T-cell (primary cell): ENCODE data around the gene ENPP3. TPM values are rescaled to one million over a fixed set of nuclear protein-coding genes. Genes with fewer than 3 reads are reported as not detected.

Source experiments
- ATAC-seq, 4 experiments: fragments of 200-7000 bp in 3 of 4; fragments of 150-1000 bp in 1 of 4; cut with Tn5 transposase; replicated peaks in 1 of 4; 1 replicate in 3 of 4; 2 replicates in 1 of 4; pipeline ENCODE4 v1.10.0; 2021; ENCODE audit warnings: moderate library complexity in 3 of 4, mild to moderate bottlenecking in 2 of 4, moderate number of reproducible peaks in 1 of 4
- CTCF ChIA-PET, 2 donors: fragments of 300-600 bp; sonication (Branson Sonifier 250); formaldehyde crosslinking; loops; one replicate each; lab custom pipeline; 2022; ENCODE audit warnings: antibody characterized with exemption in 2 of 2; lab: Charles Lee
- POLR2A ChIA-PET, 2 donors: fragments of 300-600 bp; sonication (Branson Sonifier 250); formaldehyde crosslinking; loops; one replicate each; lab custom pipeline; 2022; ENCODE audit warnings: antibody characterized with exemption in 2 of 2; lab: Charles Lee
- DNase-seq, 35 experiments: peaks; one replicate each; pipeline versions ENCODE4 v3.0.0 to v3.0.0-alpha.2; 2013 to 2023
- H3K27ac ChIP-seq: one replicate; pipeline ENCODE4 v1.5.1; 2013; ENCODE audit warnings: low read length
- H3K27me3 ChIP-seq, 2 experiments: replicated peaks in 1 of 2; 1 replicate in 1 of 2; 2 replicates in 1 of 2; pipeline versions ENCODE4 v1.6.1 to v1.7.0; 2013; ENCODE audit warnings: low read length in 1 of 2, mixed read lengths in 1 of 2; ENCODE audit not compliant: control insufficient read depth in 2 of 2, insufficient read depth in 2 of 2; ENCODE audit errors: extremely low read depth in 1 of 2
- H3K36me3 ChIP-seq, 2 donors: 1 replicate in 1 of 2; 2 replicates in 1 of 2; pipeline versions ENCODE4 v1.6.1 to v1.7.0; 2013; ENCODE audit warnings: low read length in 1 of 2; ENCODE audit not compliant: control insufficient read depth in 2 of 2, insufficient read depth in 1 of 2; ENCODE audit errors: extremely low read depth in 1 of 2
- H3K4me1 ChIP-seq, 2 experiments: 1 replicate in 1 of 2; 2 replicates in 1 of 2; pipeline versions ENCODE4 v1.6.1 to v1.7.0; 2013; ENCODE audit warnings: low read length in 2 of 2, mixed read lengths in 1 of 2; ENCODE audit not compliant: insufficient read depth in 2 of 2, control insufficient read depth in 1 of 2; ENCODE audit errors: extremely low read depth in 1 of 2
- H3K4me3 ChIP-seq, 2 donors: 1 replicate in 1 of 2; 2 replicates in 1 of 2; pipeline versions ENCODE4 v1.5.1 to v1.7.0; 2013; ENCODE audit warnings: mild to moderate bottlenecking in 2 of 2, low read length in 1 of 2, moderate library complexity in 1 of 2; ENCODE audit not compliant: control insufficient read depth in 1 of 2; ENCODE audit errors: extremely low read depth in 1 of 2
- H3K9me3 ChIP-seq: 2 replicates; pipeline ENCODE4 v1.7.0; 2013
- H3K27ac Mint-ChIP-seq, 2 donors: one replicate each; pipeline ENCODE4 v1.8.0; 2020 to 2021; ENCODE audit warnings: mild to moderate bottlenecking in 2 of 2, mixed read lengths in 2 of 2
- H3K27me3 Mint-ChIP-seq, 2 donors: one replicate each; pipeline ENCODE4 v1.8.0; 2021 to 2022; ENCODE audit warnings: mixed read lengths in 2 of 2
- H3K36me3 Mint-ChIP-seq: one replicate; pipeline ENCODE4 v1.8.0; 2021; ENCODE audit warnings: mixed read lengths
- H3K4me1 Mint-ChIP-seq, 3 donors: one replicate each; pipeline ENCODE4 v1.8.0; 2020 to 2022; ENCODE audit warnings: mixed read lengths in 3 of 3, mild to moderate bottlenecking in 1 of 3
- H3K4me3 Mint-ChIP-seq, 3 donors: one replicate each; pipeline ENCODE4 v1.8.0; 2020 to 2022; ENCODE audit warnings: mild to moderate bottlenecking in 3 of 3, mixed read lengths in 3 of 3, moderate library complexity in 3 of 3
- H3K9me3 Mint-ChIP-seq, 3 donors: one replicate each; pipeline ENCODE4 v1.8.0; 2020 to 2022; ENCODE audit warnings: mixed read lengths in 3 of 3
- WGBS: methylation state at CpG from one replicate; pipeline ENCODE4 v1.1.5; 2013; ENCODE audit warnings: missing lambda C conversion rate; ENCODE audit not compliant: insufficient coverage; 5-methylcytosine and 5-hydroxymethylcytosine counted together
- total RNA-seq, 35 experiments: library from RNA in 6 of 35; stranded (reverse) in 6 of 35; fragments of 120-200 nt in 1 of 35; gene quantifications; one replicate each; pipeline versions ENCODE4 v1.2.1 to v1.2.4 and lab custom pipeline; 2013 to 2026

Gene ENPP3
- total RNA-seq, 5 donors from 2014 or later (not counting 1 experiment from before 2014, with no cell fraction given), result 0.30 to 0.68 (median 0.53) TPM

DNA sequence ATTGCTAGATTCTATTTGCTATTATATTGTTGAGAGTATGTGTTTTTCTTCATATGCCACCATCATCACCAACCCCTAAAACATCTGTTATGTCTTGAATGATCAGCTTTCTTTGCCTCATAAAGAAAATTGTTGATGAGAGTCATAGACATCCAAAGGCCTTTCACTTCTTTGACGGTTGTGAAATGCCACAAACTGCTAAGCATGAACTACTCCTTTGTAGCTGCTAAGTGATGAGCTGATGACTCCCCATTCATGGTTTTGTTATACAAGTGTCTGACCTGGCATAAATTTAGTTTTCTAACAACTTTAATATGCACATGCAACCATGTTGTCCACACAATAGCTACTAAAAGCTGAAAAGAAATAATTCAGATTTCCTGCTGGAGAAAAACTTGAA lies 8.4 kb upstream of the ENPP3 start:
- Histone ChIP-seq H3K36me3 (peaks cover 0 to 19% of the 10 kb centered on the region in 2 donors), H3K27ac (peak overlapping the region; percentile 58), H3K4me3 (peak overlapping the region in 1 of 2 donors; percentile 84), H3K27me3 (no peaks in the 10 kb centered on the region), H3K4me1 (peaks cover 6 to 15% of the 10 kb centered on the region in 2 experiments), H3K9me3 (no peaks in the 10 kb centered on the region)
- CTCF ChIA-PET, result interaction anchor here (0.7 to 2.7 kb wide), 25 partner anchors 8 to 1229 kb away, joined by 3 to 19 read pairs (median 4); partner anchors contain the start of gene ENPP3 (in 1 of the 2)
- peak in 1 of 35 experiments; percentile 27 for DNase-seq
- POLR2A ChIA-PET, result interaction anchor here (0.6 to 0.9 kb wide), 3 partner anchors 11 to 230 kb away, joined by 3 read pairs; no protein-coding TSS in a partner anchor
- no peaks in the 10 kb centered on the region for H3K27me3 Mint-ChIP-seq
- H3K4me3 Mint-ChIP-seq, result peak overlapping the region; percentile 94 to 99 (median 98)
- H3K4me1 Mint-ChIP-seq, result peaks cover 37 to 44% (median 39%) of the 10 kb centered on the region in 3 donors
- no peak for ATAC-seq
- H3K36me3 Mint-ChIP-seq, result peaks cover 5% of the 10 kb centered on the region
- no CpG with 5 or more reads among the region's 1 CpG for WGBS
- no peaks in the 10 kb centered on the region for H3K9me3 Mint-ChIP-seq
- H3K27ac Mint-ChIP-seq, result peak overlapping the region; percentile 71 to 96

DNA sequence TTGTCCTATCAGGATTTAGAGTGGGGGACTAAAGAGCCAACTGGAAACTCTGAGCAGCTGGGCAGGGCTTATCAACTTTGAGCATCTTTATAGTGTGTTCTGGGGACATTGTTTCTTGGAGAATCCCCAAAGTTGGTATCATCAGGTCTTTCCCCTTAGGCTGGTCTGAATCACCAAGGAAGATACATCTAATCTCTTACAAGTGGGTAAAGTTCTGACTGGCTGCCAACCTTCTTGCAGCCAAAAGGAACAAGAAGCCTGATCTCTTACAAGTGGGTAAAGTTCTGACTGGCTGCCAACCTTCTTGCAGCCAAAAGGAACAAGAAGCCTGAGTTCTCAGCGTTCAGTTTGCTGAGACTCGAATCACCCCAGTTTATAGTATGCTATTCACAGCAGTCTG lies 7.5 kb upstream of the ENPP3 start:
- H3K27me3 ChIP-seq, result no peaks in the 10 kb centered on the region
- Mint-ChIP-seq H3K4me3 (no peak overlapping the region), H3K9me3 (no peaks in the 10 kb centered on the region), H3K4me1 (peaks cover 37 to 41% (median 39%) of the 10 kb centered on the region in 3 donors), H3K27ac (peak overlapping the region in 1 of 2 donors; percentile 96), H3K27me3 (no peaks in the 10 kb centered on the region), H3K36me3 (no peaks in the 10 kb centered on the region)
- no peak overlapping the region for H3K27ac ChIP-seq
- ATAC-seq (no peak), DNase-seq (no peak)
- no peak overlapping the region for H3K4me3 ChIP-seq
- no peaks in the 10 kb centered on the region for H3K9me3 ChIP-seq
- WGBS, result no CpG with 5 or more reads among the region's 2 CpGs
- H3K36me3 ChIP-seq, result peaks cover 0 to 10% of the 10 kb centered on the region in 2 donors
- ChIA-PET CTCF (interaction anchor here (0.8 to 2.6 kb wide), 3 partner anchors 10 to 745 kb away, joined by 3 to 7 read pairs (median 3); no protein-coding TSS in a partner anchor), POLR2A (interaction anchor here in 1 of 2 donors (0.7 to 0.9 kb wide), 2 partner anchors 10 to 745 kb away, joined by 3 to 5 read pairs; no protein-coding TSS in a partner anchor)
- H3K4me1 ChIP-seq, result peaks cover 6 to 15% of the 10 kb centered on the region in 2 experiments

DNA sequence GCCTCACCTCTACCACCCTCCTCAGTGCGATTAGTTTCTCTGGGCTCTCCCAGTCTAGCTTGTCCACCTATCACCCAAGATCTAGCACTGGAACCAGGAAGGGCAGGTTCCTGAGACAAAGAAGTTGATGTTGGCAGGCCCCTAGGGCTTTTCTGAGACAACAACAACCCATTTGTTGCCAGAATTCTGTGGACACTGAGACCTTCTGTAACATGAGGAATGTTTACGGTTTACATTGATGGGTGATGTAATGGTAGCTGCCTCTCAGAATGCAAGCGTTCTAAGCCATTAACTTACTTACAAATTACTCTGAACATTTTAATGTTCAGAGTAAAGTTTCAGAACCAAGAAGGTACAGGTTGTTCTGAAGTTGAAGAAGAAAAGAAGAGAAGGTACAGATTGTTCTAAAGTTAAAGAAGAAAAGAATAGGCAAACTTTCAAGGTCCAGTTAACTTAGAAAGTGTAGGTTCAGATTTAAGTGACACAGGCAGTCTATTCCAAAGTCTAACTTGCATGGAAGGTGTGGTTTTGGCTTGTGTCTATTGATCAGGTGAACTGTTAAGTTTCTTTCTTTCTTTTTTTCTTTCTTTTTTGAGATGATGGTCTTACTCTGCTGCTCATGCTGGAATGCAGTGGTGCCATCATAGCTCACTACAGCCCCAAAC lies 5.3 kb upstream of the ENPP3 start:
- POLR2A ChIA-PET, result no interaction called here
- Histone ChIP-seq H3K27me3 (no peaks in the 10 kb centered on the region), H3K36me3 (no peaks in the 10 kb centered on the region), H3K9me3 (no peaks in the 10 kb centered on the region), H3K4me3 (no peak overlapping the region), H3K27ac (no peak overlapping the region), H3K4me1 (peaks cover 6 to 11% of the 10 kb centered on the region in 2 experiments)
- DNase-seq, result no peak
- Mint-ChIP-seq H3K4me1 (peaks cover 25 to 28% (median 26%) of the 10 kb centered on the region in 3 donors), H3K9me3 (no peaks in the 10 kb centered on the region), H3K4me3 (no peak overlapping the region), H3K36me3 (no peaks in the 10 kb centered on the region), H3K27me3 (no peaks in the 10 kb centered on the region), H3K27ac (no peak overlapping the region)
- ATAC-seq, result no peak
- WGBS, result no CpG with 5 or more reads among the region's 3 CpGs
- CTCF ChIA-PET, result interaction anchor here in 1 of 2 donors (0.5 kb wide), 1 partner anchor 552 kb away, joined by 9 read pairs; no protein-coding TSS in a partner anchor

DNA sequence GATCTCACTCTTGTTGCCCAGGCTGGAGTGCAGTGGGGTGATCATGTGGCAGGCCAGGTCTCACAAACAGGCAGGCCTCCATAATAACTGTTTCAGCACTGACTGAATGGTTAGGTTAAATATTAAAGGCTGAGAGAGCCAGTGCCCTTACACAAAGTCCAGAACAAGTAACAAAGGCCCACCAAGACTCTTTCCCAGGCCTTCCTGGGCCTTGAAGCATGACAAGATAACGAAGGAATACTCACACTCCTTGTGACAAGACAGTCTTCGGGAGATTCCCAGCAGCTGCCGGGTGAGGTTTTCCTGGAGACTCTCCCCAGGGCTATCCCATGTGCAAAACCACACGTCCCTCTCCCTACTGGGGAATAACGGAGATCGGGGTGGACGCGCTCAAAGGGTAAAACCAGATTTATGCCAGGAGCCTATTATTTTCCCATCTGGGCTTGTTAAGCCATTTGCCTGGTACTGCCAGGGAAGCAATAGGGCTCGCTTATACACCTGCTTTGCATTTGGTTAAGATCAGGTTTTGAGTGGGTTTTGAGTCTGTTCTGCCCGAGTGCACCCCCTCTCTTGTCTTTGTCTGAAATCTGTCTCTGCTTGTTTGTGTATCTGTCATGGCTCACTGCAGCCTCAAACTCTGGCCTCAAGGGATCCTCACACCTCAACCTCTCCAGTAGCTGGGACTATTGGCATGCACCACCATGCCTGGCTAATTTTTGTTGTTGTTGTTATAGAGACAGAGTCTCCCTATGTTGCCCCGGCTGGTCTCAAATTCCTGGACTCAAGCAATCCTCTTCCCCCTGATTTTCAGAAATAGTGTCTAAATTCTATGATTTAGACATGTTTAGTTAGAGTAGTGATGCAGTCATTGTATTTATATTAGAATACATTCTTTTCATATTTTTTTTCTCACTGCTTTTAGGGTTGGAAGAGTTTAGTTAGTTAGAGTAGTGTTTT lies 1.4 kb upstream of the ENPP3 start:
- no peaks in the 10 kb centered on the region for H3K9me3 ChIP-seq
- no peak overlapping the region for H3K4me3 ChIP-seq
- H3K27me3 ChIP-seq, result no peaks in the 10 kb centered on the region
- H3K36me3 Mint-ChIP-seq, result no peaks in the 10 kb centered on the region
- ChIA-PET POLR2A (no interaction called here), CTCF (interaction anchor here in 1 of 2 donors (1.7 kb wide), 1 partner anchor 7 kb away, joined by 10 read pairs; the partner anchor contains the start of gene MED23)
- ATAC-seq, result no peak
- H3K27ac ChIP-seq, result no peak overlapping the region
- H3K4me3 Mint-ChIP-seq, result no peak overlapping the region
- H3K4me1 ChIP-seq, result no peaks in the 10 kb centered on the region
- no peaks in the 10 kb centered on the region for H3K36me3 ChIP-seq
- no peak overlapping the region for H3K27ac Mint-ChIP-seq
- no peaks in the 10 kb centered on the region for H3K27me3 Mint-ChIP-seq
- H3K9me3 Mint-ChIP-seq, result no peaks in the 10 kb centered on the region
- WGBS, result 84% methylated on average over 9 of the region's 11 CpGs
- DNase-seq, result no peak
- H3K4me1 Mint-ChIP-seq, result no peaks in the 10 kb centered on the region

DNA sequence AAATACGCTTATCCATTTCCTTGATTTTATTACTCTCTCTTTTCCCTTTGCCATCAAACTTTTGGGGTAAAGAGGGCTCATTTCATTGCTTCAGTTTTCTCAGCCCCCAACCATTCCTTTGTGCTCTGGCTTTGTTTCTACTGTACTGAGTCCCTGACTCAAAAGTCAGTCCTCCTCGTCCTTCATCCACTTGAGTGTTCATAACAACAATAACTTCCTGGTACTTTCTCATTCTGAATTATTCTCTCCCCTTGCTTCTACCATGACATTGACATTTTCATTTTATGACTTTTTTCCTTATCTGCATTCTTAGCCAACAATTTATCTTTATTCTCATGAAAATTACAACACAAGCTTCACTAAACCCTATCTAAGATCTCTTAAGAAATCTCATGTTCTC lies 911 bp downstream of the ENPP3 start:
- H3K27ac Mint-ChIP-seq, result no peak overlapping the region
- no peaks in the 10 kb centered on the region for H3K27me3 Mint-ChIP-seq
- no CpG with 5 or more reads among the region's 2 CpGs for WGBS
- ATAC-seq (no peak), DNase-seq (no peak)
- no peaks in the 10 kb centered on the region for H3K36me3 Mint-ChIP-seq
- ChIA-PET POLR2A (no interaction called here), CTCF (no interaction called here)
- Histone ChIP-seq H3K27me3 (no peaks in the 10 kb centered on the region), H3K27ac (no peak overlapping the region), H3K4me1 (no peaks in the 10 kb centered on the region), H3K9me3 (no peaks in the 10 kb centered on the region), H3K4me3 (no peak overlapping the region), H3K36me3 (no peaks in the 10 kb centered on the region)
- H3K4me3 Mint-ChIP-seq, result no peak overlapping the region
- H3K4me1 Mint-ChIP-seq, result no peaks in the 10 kb centered on the region
- H3K9me3 Mint-ChIP-seq, result no peaks in the 10 kb centered on the region

DNA sequence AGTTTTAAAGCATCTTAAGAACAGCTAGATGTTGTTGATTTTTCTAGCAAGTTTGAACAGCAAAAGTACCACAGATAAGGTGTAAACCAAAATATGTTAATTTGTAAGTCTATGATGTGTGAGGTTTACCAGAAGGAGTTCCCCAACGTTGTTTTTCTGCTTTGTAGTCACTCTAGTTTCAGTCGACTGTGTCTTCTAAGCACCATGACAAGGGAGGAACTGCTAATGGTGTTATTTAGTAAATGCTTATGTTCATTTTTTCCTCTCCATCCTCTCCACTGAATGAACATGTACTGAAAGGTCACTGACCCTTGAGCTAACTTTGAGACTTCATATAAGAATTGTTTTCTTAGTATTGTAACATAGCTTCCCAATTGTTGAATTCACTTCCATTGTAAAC lies 3.0 kb downstream of the ENPP3 start:
- H3K9me3 ChIP-seq, result no peaks in the 10 kb centered on the region
- CTCF ChIA-PET, result interaction anchor here (0.6 to 1.7 kb wide), 3 partner anchors 12 to 14 kb away, joined by 4 to 7 read pairs (median 6); partner anchors contain the start of gene MED23 (in 1 of the 2)
- no peak overlapping the region for H3K4me3 ChIP-seq
- WGBS, result no CpG with 5 or more reads among the region's 2 CpGs
- ATAC-seq (no peak), DNase-seq (no peak)
- POLR2A ChIA-PET, result interaction anchor here in 1 of 2 donors (0.6 to 0.7 kb wide), 2 partner anchors 11 to 1923 kb away, joined by 3 to 4 read pairs; no protein-coding TSS in a partner anchor
- no peaks in the 10 kb centered on the region for H3K9me3 Mint-ChIP-seq
- H3K4me1 Mint-ChIP-seq, result no peaks in the 10 kb centered on the region
- no peak overlapping the region for H3K27ac Mint-ChIP-seq
- H3K27me3 Mint-ChIP-seq, result no peaks in the 10 kb centered on the region
- no peak overlapping the region for H3K4me3 Mint-ChIP-seq
- H3K4me1 ChIP-seq, result no peaks in the 10 kb centered on the region
- H3K36me3 ChIP-seq, result no peaks in the 10 kb centered on the region
- H3K27me3 ChIP-seq, result no peaks in the 10 kb centered on the region
- H3K27ac ChIP-seq, result no peak overlapping the region
- no peaks in the 10 kb centered on the region for H3K36me3 Mint-ChIP-seq
